HG02759 (cell line): Measurements from ENCODE around the gene ATAD3C.
A peak's percentile ranks its signal among the peaks of the same experiment; 100 is the strongest.

Source experiments
- ATAC-seq: cut with Tn5 transposase; IDR thresholded peaks from one replicate; pipeline ENCODE4 v1.9.1; 2021; ENCODE audit warnings: mild to moderate bottlenecking, moderate library complexity; ENCODE audit not compliant: unreplicated experiment

The ATAD3C gene

GRCh38 chr1:1430114-1430982 is 19.1 kb upstream of the ATAD3C start:
- ATAC-seq: no peak

DNA sequence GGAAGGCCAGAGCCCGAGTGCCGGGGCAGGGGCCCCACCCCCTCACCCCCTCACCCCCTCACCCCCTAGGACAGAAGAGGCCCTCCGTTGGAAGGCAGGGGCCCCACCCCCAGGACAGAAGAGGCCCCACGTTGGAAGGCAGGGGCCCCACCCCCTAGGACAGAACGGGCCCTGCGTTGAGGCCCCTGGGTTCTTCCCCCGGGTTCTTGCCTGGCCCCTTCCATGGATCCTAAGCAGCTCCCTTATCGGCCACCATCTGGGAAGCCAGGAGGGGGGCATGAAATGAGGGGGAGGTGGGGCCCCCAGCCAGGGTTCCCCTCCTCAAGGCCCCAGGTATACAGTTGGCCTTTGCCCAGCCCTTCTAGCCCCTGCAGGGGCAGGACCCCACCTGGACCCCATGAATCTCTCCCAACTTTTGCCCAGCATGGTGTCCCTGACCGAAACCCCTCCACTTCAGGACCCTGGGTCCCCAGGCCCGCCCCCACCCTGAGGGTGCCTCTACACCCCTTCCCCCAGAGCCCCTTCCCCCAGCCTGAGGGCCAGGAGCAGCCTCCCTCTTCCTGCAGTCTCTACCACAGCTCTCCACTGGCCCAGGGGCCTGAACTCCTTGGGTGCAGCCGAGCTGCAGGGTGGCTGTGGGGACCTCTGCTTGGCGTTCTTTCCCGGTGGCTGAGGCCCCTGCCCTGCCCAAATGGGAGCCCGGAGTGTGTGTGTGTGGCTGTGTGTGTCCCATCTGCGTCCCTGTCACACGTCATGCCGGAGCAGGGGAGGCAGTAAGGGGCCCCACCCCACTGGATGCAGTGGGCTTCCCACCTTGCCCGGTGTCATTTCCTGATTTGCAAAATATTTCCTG is 18.3 kb upstream of the ATAD3C start:
- no peak for ATAC-seq

DNA sequence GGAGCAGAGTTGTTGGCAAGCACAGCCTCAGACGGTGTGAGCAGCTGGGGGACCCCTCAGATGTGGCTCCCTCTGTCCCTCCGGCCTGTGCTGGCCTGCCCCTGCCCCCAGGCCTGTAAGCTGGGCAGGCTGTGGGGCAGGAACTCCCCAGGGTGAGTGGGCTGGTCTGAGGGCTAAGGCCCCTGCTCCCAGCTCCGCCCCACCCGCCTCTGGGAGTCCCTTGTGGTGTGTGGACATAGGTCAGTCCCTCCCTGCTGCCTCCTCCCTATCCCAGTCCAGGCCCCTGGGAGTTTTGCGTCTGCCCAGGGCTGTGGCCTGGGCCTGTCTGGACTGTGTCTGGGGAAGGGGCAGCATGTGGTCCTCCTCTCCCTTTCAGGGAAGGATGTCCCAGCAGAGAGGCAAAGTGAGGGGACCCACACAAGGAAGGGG is 17.6 kb upstream of the ATAD3C start:
- ATAC-seq: no peak

DNA sequence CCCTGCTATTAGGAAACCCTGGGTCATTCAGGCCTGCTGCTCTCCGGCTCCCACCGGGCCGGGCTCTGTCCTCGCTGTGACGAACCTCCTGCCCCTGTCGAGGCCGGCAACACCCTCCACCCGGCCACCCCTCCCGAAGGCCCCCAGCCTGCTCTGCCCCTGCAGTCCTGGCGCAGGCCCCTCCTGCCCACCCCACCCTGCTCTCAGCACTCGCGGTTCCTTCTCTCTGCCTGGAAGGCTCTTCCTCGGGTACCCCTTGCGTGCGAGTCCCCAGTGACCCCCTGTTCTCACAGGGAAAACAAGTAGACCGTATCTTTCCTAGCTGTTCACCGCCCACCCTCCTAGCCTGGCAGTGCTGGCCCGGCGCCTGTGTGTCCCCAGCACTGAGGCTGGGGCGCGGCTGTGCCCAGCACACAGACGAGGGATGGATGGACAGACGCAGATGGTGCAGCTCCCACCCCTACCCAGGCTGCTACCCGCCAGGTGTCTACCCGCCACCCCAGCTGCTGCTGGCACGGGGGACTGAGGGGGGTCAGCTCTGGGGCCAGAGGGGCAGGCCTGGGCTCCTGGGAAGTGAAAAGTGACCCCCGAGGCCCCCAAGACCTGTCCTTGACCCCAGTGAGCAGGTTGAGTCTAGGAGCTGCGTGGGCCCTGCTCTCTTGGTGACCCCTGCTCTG is 17.1 kb upstream of the ATAD3C start:
- no peak for ATAC-seq

DNA sequence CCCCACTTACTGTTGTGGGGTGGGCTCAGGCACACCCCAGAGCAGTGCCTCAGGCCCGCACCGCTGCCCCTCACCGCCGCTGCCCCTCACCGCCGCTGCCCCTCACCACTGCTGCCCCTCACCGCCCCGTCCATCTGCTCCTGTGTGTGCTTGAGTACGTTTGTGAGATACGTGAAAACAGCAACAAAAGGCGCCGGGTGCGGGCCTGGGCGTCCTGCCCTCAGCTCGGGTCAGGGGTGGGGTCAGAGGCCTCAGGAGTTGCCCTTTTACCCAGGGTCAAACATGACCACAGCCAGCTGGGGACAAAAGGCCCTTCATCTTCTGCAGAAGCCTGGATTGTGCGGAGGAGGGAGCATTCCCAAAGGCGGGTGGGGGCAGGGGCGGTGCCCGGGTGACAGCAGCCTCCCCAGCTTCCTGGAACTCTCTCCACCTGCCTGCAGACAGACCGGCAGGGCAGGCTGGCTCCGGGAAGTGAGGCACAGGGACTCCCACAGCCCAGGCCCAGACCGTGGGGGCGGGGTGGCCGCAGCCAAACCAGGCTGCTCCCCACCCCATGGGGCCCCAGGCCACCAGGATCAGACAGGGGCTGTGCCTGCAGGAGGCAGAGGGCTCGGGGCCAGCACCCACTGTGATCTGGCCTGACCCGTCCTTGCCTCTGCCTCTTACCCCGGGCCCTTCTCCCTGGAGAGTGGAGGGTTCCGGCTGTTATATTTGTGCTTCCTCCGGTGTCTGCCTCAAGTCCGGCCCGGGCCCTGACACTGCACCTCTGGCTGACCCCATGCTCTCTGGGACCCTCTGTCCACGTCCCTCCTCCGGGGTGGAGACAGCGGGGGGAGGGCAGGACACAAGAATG is 16.3 kb upstream of the ATAD3C start:
- no peak for ATAC-seq

DNA sequence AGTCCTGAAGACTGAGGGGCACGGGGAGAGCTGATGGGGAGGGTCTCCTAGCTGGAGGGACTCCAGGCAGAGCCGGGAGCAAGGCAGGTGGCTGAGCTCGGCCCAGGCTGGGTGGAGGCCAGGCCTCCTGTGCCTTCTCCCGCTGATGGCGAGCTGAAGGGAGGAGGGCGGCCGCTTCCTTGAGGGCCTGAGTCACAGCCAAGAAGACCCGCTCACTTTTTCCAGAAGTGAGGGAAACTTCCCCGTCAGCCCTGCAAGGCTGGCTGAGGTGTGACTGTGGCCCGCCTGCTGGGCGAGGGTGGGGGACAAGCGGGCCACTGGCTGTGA is 15.7 kb upstream of the ATAD3C start:
- ATAC-seq: no peak

- ATAC-seq: no peak
Observed at GRCh38 chr1:1434131-1434823, 15.2 kb upstream of the ATAD3C start.

DNA sequence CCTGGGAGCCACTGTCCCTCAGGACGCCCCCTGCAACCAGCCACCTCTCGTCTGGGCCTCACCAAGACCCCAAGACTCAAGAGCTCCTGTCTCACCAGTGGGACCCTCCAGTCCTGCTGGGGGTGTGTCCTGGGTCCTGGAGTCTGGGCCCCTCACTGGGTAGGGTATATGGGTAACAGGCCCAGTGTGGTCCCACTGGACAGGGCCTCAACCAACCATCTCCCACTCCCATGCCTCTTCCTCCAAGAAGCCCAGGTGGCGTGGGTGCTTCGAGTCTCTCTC is 14.7 kb upstream of the ATAD3C start:
- no peak for ATAC-seq

- ATAC-seq: peak; percentile 55
Observed at GRCh38 chr1:1435106-1435903, 14.2 kb upstream of the ATAD3C start, which contains the start of gene VWA1. TSS of gene VWA1 (plus strand) at chr1:1435690. CDS start at chr1:1435749, 59 bp downstream.

- no peak for ATAC-seq
Observed at GRCh38 chr1:1435911-1436629, 13.4 kb upstream of the ATAD3C start.

DNA sequence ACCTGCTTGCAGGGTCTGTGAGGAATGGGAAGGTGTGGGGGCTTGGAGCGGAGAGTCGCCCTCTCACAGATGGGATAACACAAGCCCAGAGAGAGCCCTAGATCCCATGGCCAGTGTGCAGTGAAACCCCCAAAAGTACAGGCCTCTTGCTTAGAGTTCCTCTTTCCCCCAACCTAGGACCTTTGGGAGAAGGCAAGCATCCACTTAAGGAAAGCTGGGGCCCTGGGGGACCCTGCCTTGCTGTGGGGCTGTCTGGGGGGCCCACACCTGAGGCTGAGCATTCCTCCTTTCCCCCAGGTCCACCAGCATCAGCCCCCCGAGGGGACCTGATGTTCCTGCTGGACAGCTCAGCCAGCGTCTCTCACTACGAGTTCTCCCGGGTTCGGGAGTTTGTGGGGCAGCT is 12.9 kb upstream of the ATAD3C start:
- ATAC-seq: no peak

- no peak for ATAC-seq
Observed at GRCh38 chr1:1437033-1437903, 12.2 kb upstream of the ATAD3C start.

DNA sequence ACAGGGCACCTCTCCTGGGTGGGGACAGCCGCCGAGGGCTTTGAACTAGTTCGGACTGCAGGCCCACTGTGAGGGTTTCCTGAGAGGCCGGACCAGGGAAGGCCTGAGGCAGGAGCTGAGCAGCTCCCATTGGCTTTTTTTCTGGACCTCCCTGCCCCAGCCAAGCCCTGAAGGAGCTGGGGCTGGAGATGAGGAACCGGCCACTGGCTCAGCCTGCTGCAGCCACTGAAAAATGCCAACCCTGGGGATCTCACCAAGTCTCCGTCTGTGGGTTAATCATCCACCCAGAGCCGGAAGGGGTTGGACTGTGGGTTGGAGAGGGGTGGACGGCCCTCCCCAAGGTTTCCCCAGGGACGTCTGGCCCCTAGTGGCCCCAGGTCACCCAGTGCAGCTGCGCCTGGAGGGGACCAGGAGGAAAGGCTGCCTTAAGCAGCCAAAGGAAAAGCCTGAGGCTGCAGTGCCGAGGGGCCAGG is 11.5 kb upstream of the ATAD3C start:
- no peak for ATAC-seq

GRCh38 chr1:1438531-1439381 is 10.7 kb upstream of the ATAD3C start:
- no peak for ATAC-seq

- ATAC-seq: no peak
Observed at GRCh38 chr1:1439546-1440261, 9.8 kb upstream of the ATAD3C start.
